Astrocyte (in vitro differentiated cells and primary cell): ENCODE data around the gene FAM222A.

Source experiments
- CTCF ChIP-seq: IDR thresholded peaks from 2 replicates; pipeline ENCODE4 v1.5.1; 2011; ENCODE audit warnings: low read depth, mild to moderate bottlenecking, inconsistent platforms, low read length, moderate library complexity; ENCODE audit not compliant: insufficient read depth
- EZH2 ChIP-seq: IDR thresholded peaks from 2 replicates; pipeline ENCODE4 v1.6.1; 2012; ENCODE audit warnings: mild to moderate bottlenecking, low read length, inconsistent platforms; ENCODE audit not compliant: insufficient read depth

- no peak for TF ChIP-seq CTCF
- TF ChIP-seq EZH2 = no peak
Measured at GRCh38 chr12:109767456-109767855, 53.8 kb downstream of the FAM222A start.
